Endothelial cell of umbilical vein (primary cell): Measurements from ENCODE around the gene IGLON5. TPM values are rescaled to one million over a fixed set of nuclear protein-coding genes. Genes with fewer than 3 reads are reported as not detected.

ENCODE experiments used
- BruUV-seq: library from RNA; stranded (reverse); fragments of 400-500 nt; replicated peaks from 2 replicates; lab custom pipeline; 2021; lab: Mats Ljungman, UMichigan
- CTCF ChIA-PET: fragments of 300-600, 350-600 bp; sonication (Branson Sonifier 250); formaldehyde crosslinking; loops from one replicate; lab custom pipeline; 2021; ENCODE audit warnings: antibody characterized with exemption, inconsistent platforms; lab: Charles Lee
- POLR2A ChIA-PET: fragments of 300-600, 350-600 bp; sonication (Branson Sonifier 250); formaldehyde crosslinking; loops from one replicate; lab custom pipeline; 2021; ENCODE audit warnings: antibody characterized with exemption, inconsistent platforms; lab: Charles Lee
- DNase-seq: peaks from one replicate; pipeline ENCODE4 v3.0.0-alpha.2; 2011; ENCODE audit warnings: low read depth, low spot score
- FAIRE-seq: peaks from 2 replicates; lab custom pipeline; 2011; peaks lifted over from hg19 to GRCh38; lab: Jason Lieb, UNC
- H2AFZ ChIP-seq: 2 replicates; pipeline ENCODE4 v1.6.0; 2012; ENCODE audit warnings: low read depth, low read length, control low read depth, inconsistent platforms
- H3K27ac ChIP-seq: 2 replicates; pipeline ENCODE4 v1.5.1; 2011; ENCODE audit warnings: low read depth, mild to moderate bottlenecking, control low read depth, low read length, moderate library complexity; ENCODE audit not compliant: insufficient read depth
- H3K27me3 ChIP-seq, 2 experiments: 2 replicates each; pipeline versions ENCODE4 v1.6.0 to v1.6.1; 2011; ENCODE audit warnings: low read length in 2 of 2, mixed read lengths in 1 of 2; ENCODE audit not compliant: control insufficient read depth in 2 of 2, insufficient read depth in 2 of 2
- H3K36me3 ChIP-seq, 2 experiments: 2 replicates in 1 of 2; 3 replicates in 1 of 2; pipeline ENCODE4 v1.5.1; 2011; ENCODE audit warnings: low read length in 2 of 2, mild to moderate bottlenecking in 1 of 2, moderate library complexity in 1 of 2; ENCODE audit not compliant: control insufficient read depth in 2 of 2, insufficient read depth in 2 of 2; ENCODE audit errors: extremely low read depth in 1 of 2
- H3K4me1 ChIP-seq: 3 replicates; pipeline ENCODE4 v1.5.1; 2011; ENCODE audit warnings: mild to moderate bottlenecking, low read length; ENCODE audit not compliant: control insufficient read depth, insufficient read depth; ENCODE audit errors: extremely low read depth
- H3K4me2 ChIP-seq: 2 replicates; pipeline ENCODE4 v1.6.1; 2011; ENCODE audit warnings: low read length, control low read depth, mixed read lengths; ENCODE audit not compliant: insufficient read depth
- H3K4me3 ChIP-seq, 3 experiments: fragments of 200-600 bp in 1 of 3; sonication (generic), shearing (Covaris generic) in 1 of 3; replicated peaks in 1 of 3; 2 replicates each; pipeline ENCODE4 v1.5.1; 2011 to 2016; ENCODE audit warnings: control low read depth in 3 of 3, low read length in 3 of 3, mild to moderate bottlenecking in 2 of 3, inconsistent platforms in 1 of 3, low read depth in 1 of 3, moderate library complexity in 1 of 3; ENCODE audit not compliant: insufficient read depth in 1 of 3
- H3K79me2 ChIP-seq: 2 replicates; pipeline ENCODE4 v1.6.0; 2012; ENCODE audit warnings: low read length, inconsistent platforms; ENCODE audit not compliant: control insufficient read depth, insufficient read depth
- H3K9ac ChIP-seq: replicated peaks from 2 replicates; pipeline ENCODE3; 2011; ENCODE audit warnings: low read length, control low read depth; ENCODE audit not compliant: insufficient read depth; ENCODE audit errors: extremely low read depth
- H3K9me1 ChIP-seq: replicated peaks from 3 replicates; pipeline ENCODE4 v1.6.0; 2011; ENCODE audit warnings: mild to moderate bottlenecking, low read length; ENCODE audit not compliant: control insufficient read depth, insufficient read depth; ENCODE audit errors: extremely low read depth
- H3K9me3 ChIP-seq: replicated peaks from 2 replicates; pipeline ENCODE4 v1.5.1; 2012; ENCODE audit warnings: low read length, inconsistent platforms; ENCODE audit not compliant: control insufficient read depth, insufficient read depth
- H4K20me1 ChIP-seq: replicated peaks from 2 replicates; pipeline ENCODE3; 2011; ENCODE audit warnings: mild to moderate bottlenecking, low read length; ENCODE audit not compliant: control insufficient read depth, insufficient read depth; ENCODE audit errors: extremely low read depth
- EZH2 ChIP-seq: IDR thresholded peaks from 2 replicates; pipeline ENCODE4 v1.6.1; 2012; ENCODE audit warnings: borderline replicate concordance, low read depth, mild to moderate bottlenecking, moderate library complexity, low read length, inconsistent platforms; ENCODE audit not compliant: severe bottlenecking
- FOS ChIP-seq: IDR thresholded peaks from 2 replicates; pipeline ENCODE4 v1.6.1; 2011; ENCODE audit warnings: mild to moderate bottlenecking, low read length, moderate library complexity, borderline replicate concordance; ENCODE audit not compliant: insufficient read depth
- GATA2 ChIP-seq: IDR thresholded peaks from 2 replicates; pipeline ENCODE4 v1.7.0; 2011; ENCODE audit warnings: low read depth, mild to moderate bottlenecking, moderate library complexity, mixed read lengths, low read length; ENCODE audit not compliant: insufficient read length, insufficient read depth
- JUN ChIP-seq: IDR thresholded peaks from 2 replicates; pipeline ENCODE4 v1.6.1; 2011; ENCODE audit warnings: borderline replicate concordance, low read depth; ENCODE audit not compliant: insufficient read length, insufficient read depth
- MYC ChIP-seq: IDR thresholded peaks from one replicate; pipeline ENCODE4 v1.6.1; 2011; ENCODE audit warnings: mild to moderate bottlenecking, low read depth, low read length
- POLR2A ChIP-seq: IDR thresholded peaks from 2 replicates; pipeline ENCODE4 v1.6.1; 2012; ENCODE audit warnings: low read depth, mild to moderate bottlenecking, control low read depth, low read length
- POLR2AphosphoS5 ChIP-seq: IDR thresholded peaks from 2 replicates; pipeline ENCODE4 v1.6.1; 2012; ENCODE audit warnings: low read depth, mild to moderate bottlenecking, control low read depth, low read length, moderate library complexity; ENCODE audit not compliant: insufficient read depth
- dilution Hi-C: fragments of 300-500 bp; cut with MboI; formaldehyde crosslinking; loops from one replicate; pipeline ENCODE4 v1.15.0; 2019; ENCODE audit warnings: low sequenced_read_pairs; ENCODE audit not compliant: extremely low pct_ligation_motif_present
- intact Hi-C: fragments of 100-400 bp; cut with micrococcal nuclease; formaldehyde crosslinking; loops from one replicate; pipeline ENCODE4 v1.10.0; 2022
- polyA plus RNA-seq, 4 experiments: library from polyadenylated mRNA; depleted of rRNA in 3 of 4; stranded (reverse) in 3 of 4; unstranded in 1 of 4; fragments of >200 nt; gene quantifications; 2 replicates each; pipeline versions ENCODE4 v1.2.1 to v1.2.3, GENCODE V29; 2011 to 2012; ENCODE audit warnings: missing spikeins in 1 of 4
- total RNA-seq: library from RNA; stranded (reverse); gene quantifications from 2 replicates; pipeline ENCODE4 v1.2.3, GENCODE V29; 2021
- TF ChIP-seq, protein P1 (sequence below): IDR thresholded peaks from 2 replicates; pipeline ENCODE4 v1.6.1; 2011; ENCODE audit not compliant: insufficient read depth, insufficient read length
- TF ChIP-seq, protein P2 (sequence below), 2 donors: IDR thresholded peaks; 1 replicate in 1 of 2; 2 replicates in 1 of 2; pipeline ENCODE4 v1.5.1; 2011; ENCODE audit warnings: low read length in 2 of 2, mild to moderate bottlenecking in 2 of 2, moderate library complexity in 2 of 2, control low read depth in 1 of 2, inconsistent platforms in 1 of 2, low read depth in 1 of 2; ENCODE audit not compliant: insufficient read depth in 1 of 2; ENCODE audit errors: extremely low read depth in 1 of 2

Gene IGLON5
- total and polyA plus RNA-seq, 2 donors (not counting 3 experiments of a cell fraction or from before 2014, with no cell fraction given) = not detected

DNA sequence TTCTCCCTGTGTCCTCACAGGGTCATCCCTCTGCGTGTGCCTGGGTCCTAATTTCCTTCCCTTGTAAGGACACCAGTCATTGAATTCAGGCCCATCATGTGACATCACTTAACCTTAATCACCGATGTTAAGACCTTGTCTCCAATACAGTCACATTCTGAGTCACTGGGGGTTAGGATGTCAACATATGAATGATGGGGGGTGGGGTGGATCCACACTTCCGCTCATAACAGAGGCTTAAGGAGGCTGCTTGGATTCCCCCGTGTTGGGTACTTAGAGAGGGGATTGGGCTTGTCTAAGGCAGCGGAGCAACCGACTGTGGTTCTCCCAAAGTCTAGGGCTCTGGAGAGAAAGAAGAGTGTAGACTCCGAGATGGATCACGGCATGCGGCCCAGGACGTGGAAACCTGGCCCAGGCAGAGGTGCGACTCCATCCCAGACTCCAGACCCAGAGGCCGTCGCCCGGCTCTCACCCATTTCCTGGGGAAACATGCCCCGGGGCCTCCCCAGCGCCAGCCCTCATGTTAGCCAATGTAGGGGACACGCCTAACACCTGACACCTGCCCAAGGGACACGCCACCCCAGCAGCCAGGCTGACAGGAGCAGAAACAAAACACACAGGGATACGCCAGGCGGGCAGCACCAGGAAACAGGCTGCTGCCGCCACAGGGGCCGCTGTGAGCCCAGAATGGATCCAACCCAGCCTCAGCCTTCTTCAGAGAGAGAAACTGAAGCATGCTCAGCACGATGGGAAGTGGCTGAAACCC, 17.1 kb upstream of the IGLON5 start:
- DNase-seq (no peak), FAIRE-seq (no peak)
- intact Hi-C loops (no loop called here), dilution Hi-C loops (no loop called here)
- CTCF ChIA-PET = no interaction called here
- Histone ChIP-seq H3K9me3 (no peaks in the 10 kb centered on the region), H3K27ac (no peak overlapping the region), H2AFZ (no peak overlapping the region), H3K9me1 (no peaks in the 10 kb centered on the region), H4K20me1 (no peaks in the 10 kb centered on the region), H3K4me3 (no peak overlapping the region), H3K9ac (no peak overlapping the region), H3K36me3 (no peaks in the 10 kb centered on the region), H3K4me1 (no peaks in the 10 kb centered on the region), H3K4me2 (no peak overlapping the region), H3K27me3 (no peaks in the 10 kb centered on the region), H3K79me2 (no peaks in the 10 kb centered on the region)
- TF ChIP-seq POLR2AphosphoS5 (no peak), FOS (no peak), JUN (no peak), MYC (no peak), POLR2A (no peak), GATA2 (no peak), EZH2 (no peak)
- TF ChIP-seq, protein P1, sequence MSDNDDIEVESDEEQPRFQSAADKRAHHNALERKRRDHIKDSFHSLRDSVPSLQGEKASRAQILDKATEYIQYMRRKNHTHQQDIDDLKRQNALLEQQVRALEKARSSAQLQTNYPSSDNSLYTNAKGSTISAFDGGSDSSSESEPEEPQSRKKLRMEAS = no peak
- TF ChIP-seq, protein P2, sequence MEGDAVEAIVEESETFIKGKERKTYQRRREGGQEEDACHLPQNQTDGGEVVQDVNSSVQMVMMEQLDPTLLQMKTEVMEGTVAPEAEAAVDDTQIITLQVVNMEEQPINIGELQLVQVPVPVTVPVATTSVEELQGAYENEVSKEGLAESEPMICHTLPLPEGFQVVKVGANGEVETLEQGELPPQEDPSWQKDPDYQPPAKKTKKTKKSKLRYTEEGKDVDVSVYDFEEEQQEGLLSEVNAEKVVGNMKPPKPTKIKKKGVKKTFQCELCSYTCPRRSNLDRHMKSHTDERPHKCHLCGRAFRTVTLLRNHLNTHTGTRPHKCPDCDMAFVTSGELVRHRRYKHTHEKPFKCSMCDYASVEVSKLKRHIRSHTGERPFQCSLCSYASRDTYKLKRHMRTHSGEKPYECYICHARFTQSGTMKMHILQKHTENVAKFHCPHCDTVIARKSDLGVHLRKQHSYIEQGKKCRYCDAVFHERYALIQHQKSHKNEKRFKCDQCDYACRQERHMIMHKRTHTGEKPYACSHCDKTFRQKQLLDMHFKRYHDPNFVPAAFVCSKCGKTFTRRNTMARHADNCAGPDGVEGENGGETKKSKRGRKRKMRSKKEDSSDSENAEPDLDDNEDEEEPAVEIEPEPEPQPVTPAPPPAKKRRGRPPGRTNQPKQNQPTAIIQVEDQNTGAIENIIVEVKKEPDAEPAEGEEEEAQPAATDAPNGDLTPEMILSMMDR (IDR thresholded peaks at IDR 0.05; ENCODE audit: extremely low read depth in 1 of 2, insufficient read depth in 1 of 2, low read depth in 1 of 2, low read length in 2 of 2) = no peak
- POLR2A ChIA-PET = no interaction called here
- no TSS peak for BruUV-seq
